ENCODE measurements around the gene WHRN.

WHRN gene

DNA sequence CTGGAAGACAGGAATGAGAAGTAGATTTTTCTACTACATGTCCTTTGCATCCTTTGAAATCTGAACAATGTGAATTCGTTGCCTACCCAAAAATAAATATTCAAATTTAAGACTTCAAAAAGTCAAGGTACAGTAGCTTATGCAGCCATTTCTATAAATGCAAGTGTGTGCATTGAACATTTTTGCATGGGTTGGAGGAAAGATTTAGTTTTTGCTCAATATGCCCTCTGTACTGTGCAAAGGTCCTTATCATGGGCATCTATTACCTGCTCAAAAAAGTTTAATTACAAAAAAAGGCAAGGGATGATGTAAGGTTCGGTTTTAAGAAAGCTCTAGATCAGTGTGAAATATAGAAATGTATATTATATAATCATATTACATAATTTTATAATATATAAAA is 140.1 kb downstream of the WHRN start:
- DNase-seq (ENCODE audit: low read depth in 3 of 3): no peak

DNA sequence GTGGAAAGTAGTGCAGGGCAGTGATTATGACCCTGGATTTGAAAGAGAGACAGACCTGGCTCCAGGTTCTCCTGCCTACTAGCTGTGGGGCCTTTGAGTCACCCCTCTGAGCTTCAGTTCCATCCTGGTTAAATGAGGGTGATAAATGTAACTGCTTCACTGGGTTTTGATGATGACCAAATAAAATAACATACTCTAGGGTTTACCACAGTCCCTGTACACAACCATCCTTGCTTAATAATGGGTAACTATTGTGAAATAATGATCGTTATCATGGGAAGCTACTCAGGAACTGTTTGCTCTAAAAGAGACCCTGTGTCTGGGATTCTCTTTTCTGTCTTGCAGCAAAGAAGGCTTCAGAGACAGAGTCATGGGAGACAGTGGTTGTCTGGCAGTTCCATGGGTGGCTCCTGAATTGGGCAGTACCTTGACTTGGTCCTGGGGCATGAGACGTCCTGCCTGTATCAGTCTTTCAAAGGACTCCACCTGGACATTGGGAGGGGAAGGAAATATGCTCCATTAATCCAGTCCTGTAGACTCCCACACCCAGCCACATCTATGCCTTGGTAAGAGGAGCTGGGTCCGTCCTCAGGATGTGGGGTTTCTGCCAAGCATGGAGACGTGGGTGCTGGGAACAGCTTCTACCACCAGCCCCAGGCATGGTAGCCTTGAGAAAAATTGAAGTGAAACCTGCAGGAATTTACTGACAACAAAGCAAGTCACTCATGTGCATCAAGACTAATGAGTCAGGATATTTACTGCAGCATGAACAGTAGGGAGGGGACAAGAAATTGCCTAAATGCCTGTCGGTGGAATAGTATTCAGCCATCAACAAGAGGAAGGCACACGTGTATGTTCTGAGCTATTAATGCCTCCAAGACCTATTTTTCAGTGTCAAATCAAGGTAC is 140.9 kb downstream of the WHRN start:
- no peak for DNase-seq (ENCODE audit: low read depth in 3 of 3)

GRCh38 chr9:114363424-114363823 is 141.8 kb downstream of the WHRN start:
- DNase-seq (ENCODE audit: low read depth in 3 of 3): no peak

- no peak for DNase-seq (ENCODE audit: low read depth in 3 of 3)
Measured at GRCh38 chr9:114362394-114362793, 142.9 kb downstream of the WHRN start.

- no peak for DNase-seq (ENCODE audit: low read depth in 3 of 3)
Measured at GRCh38 chr9:114361542-114361941, 143.7 kb downstream of the WHRN start.

DNA sequence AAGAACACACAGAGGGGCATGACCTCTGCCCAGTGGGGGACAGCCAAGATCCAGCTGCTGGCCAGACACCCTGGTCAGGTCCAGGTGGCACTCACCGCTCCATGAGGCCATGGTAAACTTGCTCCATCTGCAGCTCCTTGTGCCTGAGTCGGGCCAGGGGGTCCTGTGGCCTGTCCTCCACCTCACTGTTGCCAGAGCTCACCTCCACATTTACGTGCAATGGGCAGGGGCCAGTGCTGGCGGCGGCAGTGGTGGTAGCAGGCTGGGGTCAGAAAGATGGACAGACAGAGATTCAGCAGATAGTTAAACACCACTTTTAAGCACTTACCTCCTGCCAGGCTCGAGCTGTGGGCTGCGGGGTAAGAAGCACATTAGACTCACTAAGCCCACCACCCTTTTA is 145.5 kb downstream of the WHRN start:
- DNase-seq (ENCODE audit: low read depth in 3 of 3): no peak

GRCh38 chr9:114357911-114358328 is 147.4 kb downstream of the WHRN start:
- DNase-seq (ENCODE audit: low read depth in 3 of 3): no peak

GRCh38 chr9:114357360-114357759 is 147.9 kb downstream of the WHRN start:
- no peak for DNase-seq (ENCODE audit: low read depth in 3 of 3)

- DNase-seq (ENCODE audit: low read depth in 3 of 3): no peak
Measured at GRCh38 chr9:114356792-114357191, 148.5 kb downstream of the WHRN start.

GRCh38 chr9:114355821-114356220 is 149.5 kb downstream of the WHRN start:
- DNase-seq (ENCODE audit: low read depth in 3 of 3): no peak
